Measurements from ENCODE around the gene MYZAP. TPM values are rescaled to one million over a fixed set of nuclear protein-coding genes. Genes with fewer than 3 reads are reported as not detected.
A peak's percentile ranks its signal among the peaks of the same experiment; 100 is the strongest.

Gene MYZAP
- total and polyA plus RNA-seq, 11 donors: 280 to 1,065 (median 610) TPM

GRCh38 chr15:57575363-57575762 lies 16.3 kb upstream of the MYZAP start:
- intact Hi-C loops (cut with DNase I): no loop called here
- ATAC-seq: no peak
- no peaks in the 10 kb centered on the region for H3K9me3 ChIP-seq
- TF ChIP-seq, protein P1, sequence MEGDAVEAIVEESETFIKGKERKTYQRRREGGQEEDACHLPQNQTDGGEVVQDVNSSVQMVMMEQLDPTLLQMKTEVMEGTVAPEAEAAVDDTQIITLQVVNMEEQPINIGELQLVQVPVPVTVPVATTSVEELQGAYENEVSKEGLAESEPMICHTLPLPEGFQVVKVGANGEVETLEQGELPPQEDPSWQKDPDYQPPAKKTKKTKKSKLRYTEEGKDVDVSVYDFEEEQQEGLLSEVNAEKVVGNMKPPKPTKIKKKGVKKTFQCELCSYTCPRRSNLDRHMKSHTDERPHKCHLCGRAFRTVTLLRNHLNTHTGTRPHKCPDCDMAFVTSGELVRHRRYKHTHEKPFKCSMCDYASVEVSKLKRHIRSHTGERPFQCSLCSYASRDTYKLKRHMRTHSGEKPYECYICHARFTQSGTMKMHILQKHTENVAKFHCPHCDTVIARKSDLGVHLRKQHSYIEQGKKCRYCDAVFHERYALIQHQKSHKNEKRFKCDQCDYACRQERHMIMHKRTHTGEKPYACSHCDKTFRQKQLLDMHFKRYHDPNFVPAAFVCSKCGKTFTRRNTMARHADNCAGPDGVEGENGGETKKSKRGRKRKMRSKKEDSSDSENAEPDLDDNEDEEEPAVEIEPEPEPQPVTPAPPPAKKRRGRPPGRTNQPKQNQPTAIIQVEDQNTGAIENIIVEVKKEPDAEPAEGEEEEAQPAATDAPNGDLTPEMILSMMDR (IDR thresholded peaks at IDR 0.05): no peak
- TF ChIP-seq POLR2A (IDR thresholded peaks at IDR 0.05): no peak
- no peaks in the 10 kb centered on the region for H3K27me3 ChIP-seq
- H3K27ac ChIP-seq: no peak overlapping the region
- peaks cover 0 to 3% (median 0%) of the 10 kb centered on the region in 12 donors for H3K4me1 ChIP-seq
- WGBS, 4 donors: 85 to 89% (median 87%) methylated on average over 5 of the region's 5 CpGs
- DNase-seq: no peak
- H3K36me3 ChIP-seq: no peaks in the 10 kb centered on the region
- no peak overlapping the region for H3K4me3 ChIP-seq

DNA sequence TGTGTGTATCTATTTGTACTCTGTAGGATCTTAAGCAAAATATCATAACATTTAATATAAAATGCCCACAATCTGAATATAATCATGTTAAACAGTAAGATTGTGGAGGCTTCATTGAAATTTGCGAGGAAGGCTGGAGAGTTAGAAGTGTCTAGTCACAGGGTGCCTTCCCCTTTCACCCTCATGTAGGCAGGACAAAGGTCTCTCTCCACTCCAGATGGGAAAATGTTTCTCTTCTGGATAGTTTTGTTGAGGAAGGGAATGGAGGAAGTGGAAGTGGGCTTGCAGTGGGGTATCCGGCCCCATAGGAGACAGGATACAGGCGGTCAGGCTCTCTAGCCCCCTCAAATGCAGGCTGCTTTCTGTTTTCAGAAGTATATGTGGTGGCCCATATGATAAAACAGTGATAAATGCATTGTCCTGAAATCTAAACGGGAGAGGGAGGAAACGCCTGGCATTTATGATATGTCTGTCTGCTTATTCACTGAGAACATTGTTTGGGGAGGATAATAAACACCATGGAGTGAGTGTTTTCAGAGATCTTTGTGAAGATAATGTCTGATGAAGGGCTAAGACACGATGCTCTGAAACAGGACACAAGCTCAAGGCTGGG lies 13.3 kb upstream of the MYZAP start:
- Histone ChIP-seq H3K4me1 (peaks cover 0 to 3% (median 0%) of the 10 kb centered on the region in 12 donors), H3K36me3 (no peaks in the 10 kb centered on the region), H3K27ac (no peak overlapping the region), H3K9me3 (peaks cover 0 to 12% (median 4%) of the 10 kb centered on the region in 12 donors), H3K4me3 (no peak overlapping the region), H3K27me3 (no peaks in the 10 kb centered on the region)
- intact Hi-C loops (cut with DNase I): no loop called here
- DNase-seq (no peak), ATAC-seq (peak in 1 of 4 donors; percentile 22)
- 49 to 61% (median 54%) methylated on average over 6 of the region's 6 CpGs for WGBS, 4 donors
- TF ChIP-seq POLR2A (IDR thresholded peaks at IDR 0.05): no peak
- TF ChIP-seq, protein P1 (IDR thresholded peaks at IDR 0.05): no peak

- Histone ChIP-seq H3K27ac (no peak overlapping the region), H3K4me3 (no peak overlapping the region), H3K36me3 (no peaks in the 10 kb centered on the region), H3K9me3 (peaks cover 0 to 19% (median 7%) of the 10 kb centered on the region in 12 donors), H3K27me3 (no peaks in the 10 kb centered on the region), H3K4me1 (peaks cover 0 to 4% (median 0%) of the 10 kb centered on the region in 12 donors)
- 83 to 91% (median 89%) methylated on average over 7 to 8 of the region's 8 CpGs for WGBS, 4 donors
- intact Hi-C loops (cut with DNase I): no loop called here
- DNase-seq: no peak
- TF ChIP-seq, protein P1 (IDR thresholded peaks at IDR 0.05): no peak
- no peak for TF ChIP-seq POLR2A (IDR thresholded peaks at IDR 0.05)
- ATAC-seq: no peak
Measured at GRCh38 chr15:57580428-57580827, 11.3 kb upstream of the MYZAP start.

- no peak overlapping the region for H3K4me3 ChIP-seq
- intact Hi-C loops (cut with DNase I): no loop called here
Measured at GRCh38 chr15:57580866-57581265, 10.8 kb upstream of the MYZAP start.

More at GRCh38 chr15:57580866-57581265, 10.8 kb upstream of the MYZAP start:
- WGBS, 4 donors: 89 to 90% (median 89%) methylated on average over 5 of the region's 5 CpGs
- Histone ChIP-seq H3K4me1 (peaks cover 0 to 5% (median 0%) of the 10 kb centered on the region in 12 donors), H3K27me3 (no peaks in the 10 kb centered on the region), H3K9me3 (peaks cover 0 to 19% (median 7%) of the 10 kb centered on the region in 12 donors), H3K36me3 (no peaks in the 10 kb centered on the region), H3K27ac (no peak overlapping the region)
- no peak for ATAC-seq
- no peak for DNase-seq
- no peak for TF ChIP-seq POLR2A (IDR thresholded peaks at IDR 0.05)
- TF ChIP-seq, protein P1 (IDR thresholded peaks at IDR 0.05): no peak

All from heart left ventricle (tissue), 16 donors.